Thymus (tissue), 11 donors: ENCODE results near the gene CLCNKA. TPM values are rescaled to one million over a fixed set of nuclear protein-coding genes. Genes with fewer than 3 reads are reported as not detected.
"Not testable (repeated sequence)": the region's sequence is repeated elsewhere in the genome, so short reads cannot be mapped to it uniquely, and the experiment has no call there.

Experiments
- DNase-seq, 9 donors: peaks; one replicate each; pipeline ENCODE4 v3.0.0-alpha.2; 2013; ENCODE audit warnings: low spot score in 9 of 9, low read depth in 6 of 9, missing footprints in 1 of 9
- H3K27ac ChIP-seq, 2 donors: one replicate each; pipeline ENCODE4 v1.5.1; 2013; ENCODE audit warnings: control low read depth in 1 of 2, low read depth in 1 of 2, low read length in 1 of 2, mild to moderate bottlenecking in 1 of 2, moderate library complexity in 1 of 2
- H3K27me3 ChIP-seq, 2 donors: one replicate each; pipeline ENCODE4 v1.5.1; 2013; ENCODE audit warnings: low read length in 1 of 2; ENCODE audit not compliant: control insufficient read depth in 2 of 2, insufficient read depth in 1 of 2
- H3K36me3 ChIP-seq, 2 donors: one replicate each; pipeline ENCODE4 v1.5.1; 2013; ENCODE audit warnings: low read length in 1 of 2, mild to moderate bottlenecking in 1 of 2, moderate library complexity in 1 of 2; ENCODE audit not compliant: control insufficient read depth in 2 of 2, insufficient read depth in 2 of 2
- H3K4me1 ChIP-seq, 2 donors: one replicate each; pipeline ENCODE4 v1.5.1; 2013; ENCODE audit warnings: low read length in 2 of 2; ENCODE audit not compliant: control insufficient read depth in 2 of 2, insufficient read depth in 2 of 2
- H3K4me3 ChIP-seq, 2 donors: one replicate each; pipeline ENCODE4 v1.5.1; 2013; ENCODE audit warnings: low read length in 2 of 2, control low read depth in 1 of 2, mild to moderate bottlenecking in 1 of 2
- H3K9me3 ChIP-seq, 2 donors: one replicate each; pipeline ENCODE4 v1.5.1; 2013; ENCODE audit warnings: low read length in 1 of 2, mild to moderate bottlenecking in 1 of 2; ENCODE audit not compliant: control insufficient read depth in 2 of 2, insufficient read depth in 1 of 2
- WGBS: extraction: QIAGEN DNeasy Blood & Tissue Kit; methylation state at CpG from one replicate; pipeline ENCODE4 v1.1.7; 2013; 5-methylcytosine and 5-hydroxymethylcytosine counted together
- polyA plus RNA-seq: library from polyadenylated mRNA; stranded (reverse); fragments of 200-250 nt; gene quantifications from one replicate; pipeline ENCODE4 v1.2.3, GENCODE V29; 2013
- total RNA-seq: library from RNA; stranded (reverse); fragments of 120-200 nt; gene quantifications from one replicate; pipeline ENCODE4 v1.2.4, GENCODE V29; 2013
- donor health status: healthy.

The CLCNKA gene
- total and polyA plus RNA-seq, 2 donors, result under 0.01 to 0.30 TPM

DNA sequence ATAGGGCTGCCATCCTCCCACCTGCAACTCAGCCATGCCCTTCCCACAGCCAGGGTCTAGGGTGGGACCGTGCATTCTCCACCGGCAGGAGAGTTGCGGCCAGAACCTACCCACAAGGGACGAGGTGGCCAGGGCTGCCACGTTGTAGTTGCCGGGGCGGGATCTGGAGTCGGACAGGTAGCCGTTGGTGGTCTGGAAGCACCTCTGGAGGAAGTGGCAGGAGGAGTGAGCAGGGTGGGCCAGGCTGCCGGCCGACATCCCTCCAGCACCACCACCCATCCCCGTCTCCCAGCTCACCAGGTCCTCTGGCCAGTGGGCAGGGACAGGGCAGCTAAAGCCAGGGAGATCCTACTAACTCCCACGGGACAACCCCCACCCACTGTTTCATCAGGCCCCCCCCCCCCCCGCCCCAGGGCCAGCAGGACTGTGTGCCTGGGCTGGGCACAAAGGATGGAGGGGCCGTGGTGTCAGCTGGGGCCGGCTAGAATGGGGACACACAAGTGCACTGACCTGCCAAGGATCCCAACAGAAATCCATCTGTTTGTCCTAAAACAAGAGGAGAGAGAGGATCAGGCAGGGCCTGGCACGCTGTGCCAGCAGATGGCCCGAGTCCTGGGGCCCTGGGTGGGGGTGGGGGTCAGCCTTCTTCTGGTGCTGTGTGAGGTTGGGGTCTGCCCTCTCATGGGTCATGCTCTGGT lies 40.3 kb downstream of the CLCNKA start:
- WGBS, result 91% methylated on average over 18 of the region's 18 CpGs
- DNase-seq, H3K4me3 ChIP-seq, H3K9me3 ChIP-seq, H3K36me3 ChIP-seq, H3K27ac ChIP-seq, H3K4me1 ChIP-seq: not testable (repeated sequence)
- H3K27me3 ChIP-seq, result peaks cover 0 to 41% of the 10 kb centered on the region in 2 donors

DNA sequence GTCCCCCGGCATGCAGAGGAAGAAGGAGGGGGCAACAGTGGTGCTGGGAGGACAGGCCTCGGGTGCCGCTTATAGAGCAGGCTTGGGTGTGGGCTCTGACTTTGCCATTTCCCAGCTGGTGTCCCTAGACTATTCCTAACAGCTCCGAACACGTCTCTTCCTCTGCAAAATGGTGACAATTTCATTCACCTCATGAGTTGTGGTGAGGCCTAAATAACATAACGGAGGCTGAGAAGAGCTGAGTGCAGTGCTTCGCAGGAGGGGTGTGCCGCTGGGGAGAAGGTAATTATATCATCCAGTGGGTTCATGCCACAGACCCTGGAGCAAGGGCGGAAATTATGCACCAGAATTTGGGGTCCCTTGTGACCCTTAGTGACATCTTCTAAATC lies 40.8 kb downstream of the CLCNKA start:
- H3K36me3 ChIP-seq, H3K4me3 ChIP-seq, H3K9me3 ChIP-seq, H3K4me1 ChIP-seq, H3K27ac ChIP-seq, DNase-seq: not testable (repeated sequence)
- peaks cover 0 to 46% of the 10 kb centered on the region in 2 donors for H3K27me3 ChIP-seq
- 94% methylated on average over 9 of the region's 9 CpGs for WGBS

DNA sequence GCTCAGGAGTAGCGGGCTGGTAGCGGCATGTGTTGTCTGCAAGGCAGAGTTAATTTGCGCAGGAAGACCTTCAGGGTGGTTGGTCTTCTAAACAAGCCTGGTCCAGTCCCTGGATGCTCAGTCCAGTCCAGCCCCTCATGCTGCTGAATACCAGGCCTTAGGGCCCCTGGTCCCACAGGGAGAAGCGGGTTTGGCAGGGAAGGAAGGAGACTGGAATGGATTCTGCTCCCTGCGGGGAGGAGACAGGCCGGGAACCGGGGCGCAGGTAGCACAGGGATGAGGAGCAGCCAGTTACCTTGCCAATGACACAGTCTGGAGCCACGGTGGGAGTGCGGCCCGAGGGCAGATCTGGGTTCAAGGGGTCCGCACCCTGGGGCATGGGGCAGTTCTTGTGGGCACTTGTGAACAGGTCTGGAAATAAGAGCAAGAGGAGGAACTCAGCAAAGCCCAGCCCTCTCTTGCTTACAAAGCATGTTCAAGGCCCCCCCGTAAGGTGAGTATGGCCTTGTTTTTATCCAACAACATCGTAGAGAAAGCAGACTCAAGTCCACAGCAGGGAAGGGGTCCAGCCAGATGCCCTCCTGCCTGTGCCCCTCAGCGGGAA lies 41.5 kb downstream of the CLCNKA start:
- Histone ChIP-seq H3K27ac (no peak overlapping the region), H3K4me1 (no peaks in the 10 kb centered on the region), H3K36me3 (no peaks in the 10 kb centered on the region), H3K9me3 (no peaks in the 10 kb centered on the region), H3K4me3 (no peak overlapping the region), H3K27me3 (peaks cover 0 to 53% of the 10 kb centered on the region in 2 donors)
- DNase-seq, result no peak
- WGBS, result 94% methylated on average over 15 of the region's 15 CpGs

DNA sequence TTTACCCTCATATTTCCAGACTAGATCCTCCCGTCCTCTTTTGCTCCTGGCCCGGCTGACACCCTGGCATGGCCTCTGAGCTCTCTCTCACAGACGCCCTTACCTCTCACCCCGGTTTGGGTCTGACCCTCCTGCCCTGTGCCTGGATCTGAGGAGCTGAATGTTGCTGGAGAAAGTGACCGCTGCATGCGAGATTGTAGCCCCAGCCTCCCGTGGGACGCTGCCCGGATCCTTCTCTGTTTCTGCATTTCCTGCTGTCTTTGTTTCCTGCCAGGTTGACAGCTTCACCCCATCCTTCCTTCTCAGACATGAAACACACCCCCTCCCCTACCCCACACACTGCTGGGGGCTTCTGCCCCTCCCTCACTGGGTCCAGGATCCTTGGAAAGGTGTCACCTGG lies 42.1 kb downstream of the CLCNKA start:
- H3K4me1 ChIP-seq, result no peaks in the 10 kb centered on the region
- no peak overlapping the region for H3K4me3 ChIP-seq
- H3K9me3 ChIP-seq, result no peaks in the 10 kb centered on the region
- WGBS, result 72% methylated on average over 9 of the region's 9 CpGs
- DNase-seq, result no peak
- no peaks in the 10 kb centered on the region for H3K36me3 ChIP-seq
- H3K27me3 ChIP-seq, result peaks cover 0 to 57% of the 10 kb centered on the region in 2 donors
- H3K27ac ChIP-seq, result no peak overlapping the region

DNA sequence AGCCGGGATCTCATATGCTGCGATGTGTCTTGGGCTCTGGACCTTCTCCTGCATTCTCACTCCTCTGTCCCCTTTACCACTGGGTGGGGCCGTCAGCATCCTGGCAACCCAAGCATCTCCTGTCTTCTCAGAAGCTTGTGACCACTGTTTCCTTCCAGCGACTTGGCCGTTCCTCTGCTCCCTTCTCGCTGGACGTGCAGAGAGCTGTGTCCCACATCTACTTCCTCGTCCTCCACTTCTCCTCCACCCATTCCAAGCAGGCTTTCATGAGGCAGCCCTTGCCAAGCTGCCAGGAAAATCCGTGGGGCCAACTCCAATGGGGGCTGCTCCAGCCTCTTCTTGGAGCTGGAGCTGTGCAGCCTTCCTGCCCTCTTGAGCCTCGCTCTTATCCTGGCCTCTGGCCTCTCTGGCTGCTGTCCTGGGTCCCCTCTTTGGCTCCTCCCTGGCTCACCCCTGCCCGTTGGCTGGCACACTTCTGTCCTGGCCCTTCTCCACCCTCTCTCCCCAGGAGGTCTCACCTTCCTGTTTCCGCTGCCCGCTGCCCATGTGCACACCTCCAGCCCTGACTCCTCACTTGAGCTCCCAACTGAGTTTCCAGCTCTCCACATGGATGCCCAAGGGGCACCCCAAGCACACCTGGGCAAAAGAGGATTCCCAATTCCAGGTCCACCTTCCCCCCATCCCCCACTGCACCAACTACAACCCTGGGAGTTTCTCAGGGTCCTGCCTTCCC lies 42.9 kb downstream of the CLCNKA start:
- Histone ChIP-seq H3K27ac (no peak overlapping the region), H3K36me3 (no peaks in the 10 kb centered on the region), H3K27me3 (peaks cover 0 to 63% of the 10 kb centered on the region in 2 donors), H3K4me1 (no peaks in the 10 kb centered on the region), H3K9me3 (no peaks in the 10 kb centered on the region), H3K4me3 (no peak overlapping the region)
- 48% methylated on average over 13 of the region's 13 CpGs for WGBS
- DNase-seq, result no peak

DNA sequence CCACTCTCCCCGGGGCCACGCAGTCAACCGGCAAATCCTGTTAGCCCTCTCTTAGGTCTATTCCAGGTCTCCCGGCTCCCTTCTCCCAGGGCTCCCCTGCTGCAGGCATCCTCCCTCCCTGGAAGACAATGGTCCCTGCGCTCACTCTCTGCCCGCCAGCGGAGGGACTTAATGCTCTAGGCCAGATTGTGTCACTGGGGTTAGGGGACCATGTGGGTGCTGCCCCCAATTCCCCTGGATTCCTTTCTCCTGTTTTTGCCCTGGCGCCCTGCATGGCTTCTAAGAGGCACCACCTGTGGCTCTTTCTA lies 43.4 kb downstream of the CLCNKA start:
- Histone ChIP-seq H3K9me3 (no peaks in the 10 kb centered on the region), H3K36me3 (no peaks in the 10 kb centered on the region), H3K27ac (no peak overlapping the region), H3K4me3 (no peak overlapping the region), H3K27me3 (peaks cover 0 to 63% of the 10 kb centered on the region in 2 donors), H3K4me1 (no peaks in the 10 kb centered on the region)
- WGBS, result 88% methylated on average over 8 of the region's 8 CpGs
- no peak for DNase-seq

DNA sequence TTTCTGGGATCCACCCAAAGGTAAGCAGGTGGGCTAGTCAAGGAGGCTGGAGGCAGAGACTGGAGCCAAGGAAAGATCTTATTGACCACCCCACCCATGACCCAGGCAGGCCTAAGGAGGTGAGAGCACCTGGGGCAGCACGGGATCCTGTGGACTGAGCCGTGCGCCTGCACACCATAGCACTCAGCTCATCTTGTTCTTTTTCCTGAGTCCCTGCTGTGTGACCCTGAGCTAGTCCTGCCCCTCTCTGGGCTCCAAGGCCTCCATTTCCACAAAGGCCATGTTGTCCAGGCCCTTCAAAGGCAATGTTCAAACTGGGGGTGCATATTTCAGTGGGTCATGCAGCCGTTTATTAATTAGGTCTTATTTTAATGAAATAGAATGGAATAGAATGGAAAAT lies 44.4 kb downstream of the CLCNKA start:
- WGBS, result 91% methylated on average over 4 of the region's 4 CpGs
- Histone ChIP-seq H3K4me1 (no peaks in the 10 kb centered on the region), H3K27ac (no peak overlapping the region), H3K4me3 (no peak overlapping the region), H3K27me3 (peaks cover 0 to 69% of the 10 kb centered on the region in 2 donors), H3K36me3 (no peaks in the 10 kb centered on the region), H3K9me3 (no peaks in the 10 kb centered on the region)
- DNase-seq, result no peak

DNA sequence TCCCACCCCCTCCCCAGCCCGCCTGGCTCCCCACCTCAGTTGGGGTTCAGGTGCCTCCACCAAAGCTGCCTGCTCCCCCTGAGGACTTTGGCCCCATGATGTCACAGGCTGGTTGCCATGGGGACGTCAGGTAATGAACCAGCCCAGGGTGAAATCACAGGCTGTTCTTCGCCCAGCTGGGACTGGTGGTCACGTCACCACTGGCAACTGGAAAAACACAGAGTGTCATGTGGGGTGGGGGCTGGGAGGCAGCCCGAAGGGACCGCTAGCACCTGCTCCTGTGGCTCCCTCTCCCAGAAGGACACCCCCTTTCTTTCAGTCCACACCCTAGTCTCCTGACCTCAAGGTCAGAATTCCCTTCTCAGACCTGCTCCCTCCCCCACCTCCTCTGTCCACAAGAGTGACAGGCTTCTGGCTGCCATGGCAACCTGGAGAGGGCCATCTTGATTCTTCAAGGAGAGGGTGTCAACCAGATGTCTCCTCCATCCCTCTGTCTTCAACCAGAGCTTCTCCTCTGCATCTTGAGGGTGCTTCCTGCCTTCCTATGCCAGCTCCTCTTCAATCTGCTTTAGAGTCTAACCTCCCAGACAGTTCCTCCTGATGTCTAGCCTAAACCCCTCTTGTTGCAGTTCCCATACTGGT lies 45.4 kb downstream of the CLCNKA start:
- WGBS, result 63% methylated on average over 6 of the region's 6 CpGs
- H3K27ac ChIP-seq, result no peak overlapping the region
- H3K27me3 ChIP-seq, result peaks cover 5 to 77% of the 10 kb centered on the region in 2 donors
- DNase-seq, result no peak
- H3K4me1 ChIP-seq, result no peaks in the 10 kb centered on the region
- peaks cover 0 to 1% of the 10 kb centered on the region in 2 donors for H3K9me3 ChIP-seq
- H3K36me3 ChIP-seq, result no peaks in the 10 kb centered on the region
- H3K4me3 ChIP-seq, result no peak overlapping the region

DNA sequence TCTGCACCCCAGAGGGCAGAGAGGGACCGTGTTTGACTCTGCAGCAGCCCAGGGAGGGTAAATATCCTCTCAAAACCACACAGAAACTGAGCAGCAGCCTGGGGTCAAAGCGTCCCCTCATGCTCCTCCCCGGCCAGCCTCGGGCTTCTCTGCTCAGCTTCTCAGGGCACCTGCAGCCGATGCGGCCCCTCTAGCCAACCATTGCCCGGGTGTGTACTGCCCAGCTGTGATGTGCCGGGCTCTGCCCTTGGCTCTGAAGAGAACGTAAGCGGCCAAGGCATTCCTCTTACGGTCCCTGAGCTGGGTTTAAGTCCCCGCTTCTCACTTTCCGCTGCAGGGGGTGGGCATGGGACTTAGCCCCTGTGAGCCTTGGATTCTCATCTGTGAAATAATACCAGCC lies 46.1 kb downstream of the CLCNKA start:
- Histone ChIP-seq H3K4me1 (peaks cover 0 to 2% of the 10 kb centered on the region in 2 donors), H3K27ac (no peak overlapping the region), H3K9me3 (peaks cover 0 to 5% of the 10 kb centered on the region in 2 donors), H3K36me3 (no peaks in the 10 kb centered on the region), H3K27me3 (peaks cover 12 to 83% of the 10 kb centered on the region in 2 donors), H3K4me3 (no peak overlapping the region)
- no peak for DNase-seq
- WGBS, result 88% methylated on average over 13 of the region's 13 CpGs
